NCI-H446 (cell line): Measurements from ENCODE around the gene SLC22A6.
"Not testable (repeated sequence)": the region's sequence is repeated elsewhere in the genome, so short reads cannot be mapped to it uniquely, and the experiment has no call there.

Source experiments
- DNase-seq, 2 experiments: peaks; one replicate each; lab custom pipeline; 2025; lab: John Stamatoyannopoulos, UW

SLC22A6 gene

DNA sequence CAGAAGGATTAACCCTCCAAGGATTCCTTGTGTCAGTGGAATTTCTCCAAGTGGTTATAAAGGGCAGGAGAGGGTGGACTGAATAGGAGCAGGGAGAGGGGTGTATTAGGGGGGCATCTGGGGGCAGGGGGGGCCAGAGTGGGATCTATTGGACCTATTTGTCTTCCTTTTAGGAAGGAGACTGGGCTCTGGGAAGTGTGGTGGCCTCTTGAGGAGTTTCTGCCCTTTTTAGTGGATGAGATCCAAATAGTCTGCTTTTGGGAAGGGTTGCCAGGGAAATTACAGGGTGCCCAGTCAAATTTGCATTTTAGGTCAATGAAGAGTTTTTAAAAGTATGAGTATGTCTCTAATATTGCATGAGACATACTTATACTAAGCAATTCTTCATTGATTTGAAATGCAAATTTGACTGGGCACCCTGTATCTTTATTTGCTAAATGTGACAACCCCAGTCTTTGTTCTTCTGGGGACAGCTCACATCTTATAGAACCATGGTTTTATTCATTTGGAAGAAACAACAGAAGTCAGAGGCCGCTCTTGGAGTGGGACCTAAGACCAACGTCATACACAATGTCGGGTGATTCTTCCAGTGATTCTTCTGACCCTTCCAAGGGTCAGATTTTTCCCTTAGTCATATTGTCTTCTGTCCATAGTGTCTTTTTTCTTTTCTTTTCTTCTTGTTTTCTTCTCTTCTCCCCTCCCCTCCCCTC is 429 bp upstream of the SLC22A6 start:
- no peak for DNase-seq

DNA sequence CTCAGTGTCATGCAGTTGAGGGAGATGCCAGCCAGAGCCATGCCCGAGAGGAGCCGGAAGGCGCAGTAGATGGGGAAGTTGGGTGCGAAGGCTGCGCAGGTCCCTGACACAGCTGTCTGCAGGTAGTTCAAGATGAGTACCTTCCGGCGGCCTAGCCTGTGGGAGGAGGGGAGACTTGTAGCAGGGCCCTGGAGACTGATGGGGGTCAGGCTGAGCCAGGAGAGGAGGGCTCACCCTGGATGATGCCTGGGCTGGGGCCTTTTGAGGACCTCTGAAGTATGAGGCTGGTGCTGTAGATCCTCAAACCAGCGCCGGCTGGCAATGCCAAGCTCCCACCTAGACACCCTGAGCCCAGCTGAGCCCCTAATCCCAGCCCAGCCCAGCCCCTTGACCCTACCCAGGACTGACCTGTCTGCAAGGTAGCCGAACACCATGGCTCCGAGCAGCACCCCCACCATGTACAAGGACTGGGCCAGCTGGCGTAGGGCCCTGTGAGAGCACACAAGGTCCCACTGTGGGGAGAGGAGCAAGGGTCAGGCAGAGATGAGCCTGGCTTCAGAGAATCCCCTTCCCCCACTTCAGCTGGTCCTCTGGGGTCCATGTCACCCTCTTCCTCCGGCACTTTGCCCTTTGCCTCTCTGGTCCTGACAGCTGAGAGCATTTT is 1.1 kb downstream of the SLC22A6 start:
- DNase-seq = no peak

- no peak for DNase-seq
Observed at GRCh38 chr11:62981743-62982142, 3.0 kb downstream of the SLC22A6 start.

DNA sequence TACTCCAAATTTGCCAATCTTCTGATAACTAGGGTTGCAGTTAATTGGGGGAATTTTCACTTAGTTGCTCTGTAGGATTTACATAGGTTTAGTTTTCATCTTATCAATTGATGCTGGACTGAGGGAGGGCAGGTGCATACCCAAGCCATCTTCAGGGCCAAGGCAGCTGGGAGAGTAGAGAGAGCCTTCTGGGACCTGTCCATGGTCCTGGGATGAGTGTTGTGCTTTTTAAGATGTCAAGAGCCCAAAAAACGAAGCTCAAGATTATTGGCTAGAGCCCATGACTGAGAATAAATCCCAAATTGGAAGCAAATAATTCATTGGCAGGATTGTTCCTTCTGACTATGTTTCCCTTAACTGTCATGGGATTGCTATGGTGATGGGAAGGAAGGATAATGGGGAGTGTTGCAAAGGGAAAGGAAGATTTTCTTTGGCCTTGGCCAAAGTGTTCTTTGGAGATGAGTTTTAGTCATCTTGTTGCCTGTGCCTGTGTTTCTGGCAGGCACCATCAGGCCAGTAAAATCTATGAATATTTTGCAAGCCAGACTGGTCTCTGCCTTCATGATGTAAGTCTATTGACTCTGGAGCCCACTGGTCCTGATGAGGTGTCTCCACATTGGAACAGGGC is 4.5 kb downstream of the SLC22A6 start:
- DNase-seq = no peak

DNA sequence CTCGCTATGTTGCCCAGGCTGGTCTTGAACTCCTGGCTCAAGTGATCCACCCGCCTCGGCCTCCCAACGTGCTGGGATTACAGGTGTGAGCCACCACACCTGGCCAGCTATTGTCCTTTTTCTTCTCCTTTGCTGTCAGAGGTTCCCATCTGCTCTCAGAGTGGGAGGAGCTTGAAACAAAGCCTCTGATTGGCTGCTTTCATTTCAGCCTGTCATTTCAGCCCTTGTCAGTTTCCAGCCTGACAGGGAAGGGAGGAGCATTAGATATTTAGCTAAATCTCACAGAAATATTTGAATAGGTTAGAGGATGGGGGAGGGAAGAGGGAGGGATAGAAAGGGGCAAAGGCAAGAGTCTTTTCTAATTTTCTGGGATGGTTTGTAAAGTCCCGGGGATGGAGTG is 8.7 kb downstream of the SLC22A6 start:
- DNase-seq = no peak

- DNase-seq = peak in 1 of 2 experiments; percentile 68
Observed at GRCh38 chr11:62974848-62975522, 9.8 kb downstream of the SLC22A6 start.

DNA sequence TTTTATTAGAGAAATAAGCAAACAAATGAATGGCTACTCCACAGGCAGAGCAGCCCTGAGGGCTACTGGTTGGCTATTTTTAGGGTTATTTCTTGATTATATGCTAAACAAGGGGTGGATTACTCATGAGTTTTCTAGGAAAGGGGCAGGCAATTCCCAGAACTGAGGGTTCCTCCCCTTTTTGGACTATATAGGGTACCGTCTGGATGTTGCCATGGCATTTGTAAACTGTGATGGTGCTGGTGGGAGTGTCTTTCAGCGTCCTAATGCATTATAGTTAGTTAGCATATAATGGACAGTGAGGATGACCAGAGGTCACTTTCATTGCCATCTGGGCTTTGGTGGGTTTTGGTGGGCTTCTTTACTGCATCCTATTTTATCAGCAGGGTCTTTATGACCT is 19.2 kb downstream of the SLC22A6 start:
- no peak for DNase-seq

DNA sequence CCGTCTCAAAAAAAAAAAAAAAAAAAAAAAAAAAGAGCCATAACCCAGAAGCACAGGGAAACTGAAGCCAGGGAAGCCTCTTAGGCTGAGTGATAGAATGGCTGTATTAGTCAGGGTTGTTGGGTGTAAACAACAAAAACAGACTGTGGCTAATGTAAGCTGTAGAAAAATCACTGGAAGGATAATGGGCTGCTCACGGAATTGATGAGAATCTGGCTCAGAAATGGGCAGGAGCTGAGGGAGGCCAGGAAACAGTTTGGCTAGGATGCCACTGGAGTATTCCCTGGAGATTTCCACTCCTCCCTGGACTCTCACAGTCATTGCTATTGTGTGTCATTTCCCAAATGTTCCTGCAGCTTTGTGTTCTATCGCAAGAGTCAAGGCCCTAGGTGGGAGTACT is 22.4 kb downstream of the SLC22A6 start:
- peak in 1 of 2 experiments; percentile 14 for DNase-seq

GRCh38 chr11:62961017-62961570 is 23.7 kb downstream of the SLC22A6 start:
- DNase-seq = no peak

DNA sequence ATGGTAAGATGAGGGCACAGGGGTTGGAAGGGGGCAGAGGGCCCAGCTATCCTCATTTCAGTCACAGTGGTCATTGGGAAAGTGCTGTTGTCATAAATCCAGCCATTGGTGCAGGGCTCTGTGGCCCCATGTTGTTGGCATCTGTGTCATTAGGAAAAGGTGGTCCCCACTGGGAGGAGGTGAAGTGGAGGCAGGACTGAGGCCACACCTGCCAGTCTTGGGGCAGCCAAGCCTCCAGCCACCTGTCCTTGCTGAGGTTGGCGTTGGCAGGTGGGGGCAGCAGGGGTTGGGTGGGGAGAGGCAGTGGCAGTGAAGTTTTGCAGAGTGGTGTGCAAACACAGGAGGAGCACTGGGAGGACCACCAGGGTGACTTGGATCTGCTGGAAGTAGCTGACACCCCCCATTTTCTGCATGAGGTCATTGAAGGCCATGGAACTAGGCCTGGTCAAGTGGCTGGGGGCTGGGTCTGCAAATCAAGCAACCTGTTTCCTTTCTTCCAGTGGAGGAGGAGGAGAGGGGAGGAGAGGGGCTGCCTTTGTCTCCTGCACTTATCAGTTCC is 25.3 kb downstream of the SLC22A6 start:
- no peak for DNase-seq

DNA sequence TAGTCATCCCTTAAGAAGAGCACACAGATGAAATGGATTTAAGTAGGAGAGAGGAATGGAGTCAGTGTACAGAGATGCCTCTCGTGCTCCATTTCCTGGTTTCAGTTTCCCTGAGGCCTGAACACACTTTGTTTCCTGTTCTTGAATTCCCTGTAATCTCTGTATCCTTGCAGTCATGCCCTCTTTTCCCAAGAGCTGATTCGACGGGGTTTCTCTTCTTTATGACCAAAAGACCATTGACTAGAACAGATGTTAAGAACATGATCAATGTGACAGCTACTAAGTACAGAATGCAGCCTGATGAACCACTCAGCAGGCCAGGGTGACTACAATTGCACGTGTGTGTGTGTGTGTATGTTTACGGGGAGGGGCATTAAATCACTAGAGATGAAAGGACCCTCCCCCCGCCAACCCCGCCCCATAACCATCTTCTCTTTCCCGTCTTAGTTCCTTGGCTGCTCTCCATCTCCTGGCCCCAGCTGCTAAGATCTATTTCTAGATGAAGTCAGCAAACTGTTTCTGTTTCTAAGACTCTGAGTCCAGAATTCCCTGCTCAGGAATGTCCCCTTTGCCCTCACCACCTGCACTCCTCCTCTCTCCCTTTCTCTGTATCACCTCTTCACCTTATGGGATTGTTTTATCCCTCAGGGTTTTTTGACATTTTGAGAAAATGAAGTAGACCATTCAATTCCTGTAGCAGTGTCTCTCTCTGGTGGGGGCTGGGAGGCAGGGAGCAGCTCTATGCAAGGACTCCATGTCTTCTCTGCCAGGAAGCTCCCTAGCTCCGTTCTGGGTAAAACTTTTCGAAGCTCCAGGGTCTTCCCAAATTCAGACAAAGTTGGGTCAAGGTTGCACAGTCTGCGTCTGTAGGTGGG is 26.0 kb downstream of the SLC22A6 start:
- DNase-seq = no peak

DNA sequence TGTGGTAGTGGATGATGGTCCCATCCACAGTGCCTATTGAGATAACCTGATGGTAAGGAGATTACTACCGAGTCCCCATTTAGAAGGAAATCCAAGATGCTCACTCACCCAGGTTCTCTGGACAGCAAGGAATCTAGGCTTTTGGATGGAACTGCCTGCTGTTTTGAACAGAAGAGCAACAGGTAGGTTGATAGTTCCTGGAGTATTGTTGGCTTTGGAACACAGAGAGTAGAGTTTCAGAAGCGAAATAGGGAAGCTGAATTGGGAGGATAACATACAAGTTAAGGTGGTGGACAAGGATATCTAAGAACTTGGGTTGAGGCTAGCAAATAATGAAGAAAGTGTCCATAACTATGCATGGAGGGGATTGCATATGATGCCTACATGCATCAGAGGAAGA is 27.6 kb downstream of the SLC22A6 start:
- no peak for DNase-seq

GRCh38 chr11:62954478-62954877 is 30.3 kb downstream of the SLC22A6 start:
- no peak for DNase-seq

- no peak for DNase-seq
Observed at GRCh38 chr11:62953811-62954210, 31.0 kb downstream of the SLC22A6 start.

DNA sequence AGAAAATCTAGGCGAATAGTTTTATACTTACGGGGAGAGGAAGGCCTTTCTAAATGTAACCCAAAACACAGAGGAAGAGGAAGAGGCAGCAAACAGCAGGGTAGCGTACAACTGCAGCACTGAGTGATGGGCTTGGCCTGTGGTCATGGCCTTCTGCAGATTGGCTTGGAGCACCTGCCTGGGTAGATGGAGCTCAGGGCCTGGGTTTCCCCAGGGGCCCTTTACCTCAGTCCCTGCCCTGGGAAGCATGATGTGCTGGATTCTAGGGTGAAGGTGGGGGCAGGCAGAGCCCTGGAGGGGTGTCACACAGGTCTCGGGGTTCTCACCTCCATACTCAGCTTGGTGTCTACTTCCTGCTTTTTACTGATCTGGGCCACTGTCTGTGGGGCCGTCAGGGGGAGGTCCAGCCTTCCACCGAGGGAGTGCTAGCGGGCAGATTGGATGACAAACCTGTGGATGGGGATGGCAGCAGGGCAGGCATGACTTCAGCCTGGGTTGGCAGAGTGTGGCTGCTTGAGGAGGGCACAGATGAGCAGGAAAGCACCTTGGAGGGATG is 35.9 kb downstream of the SLC22A6 start:
- DNase-seq = no peak

DNA sequence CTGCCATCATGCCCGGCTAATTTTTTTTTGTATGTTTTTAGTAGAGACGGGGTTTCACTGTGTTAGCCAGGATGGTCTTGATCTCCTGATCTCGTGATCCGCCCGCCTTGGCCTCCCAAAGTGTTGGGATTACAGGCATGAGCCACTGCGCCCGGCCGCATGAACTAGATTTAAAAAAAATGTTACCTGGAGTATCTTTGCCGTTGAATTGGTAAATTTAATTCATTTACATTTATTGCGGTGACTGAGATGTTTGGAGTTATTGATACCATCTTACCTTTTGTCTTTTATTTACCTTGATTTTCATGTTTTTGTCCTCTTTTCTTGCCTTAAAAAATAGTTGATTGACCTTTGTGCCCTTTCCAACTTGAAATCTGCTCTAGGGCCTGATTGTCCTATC is 39.2 kb downstream of the SLC22A6 start:
- DNase-seq = not testable (repeated sequence)

DNA sequence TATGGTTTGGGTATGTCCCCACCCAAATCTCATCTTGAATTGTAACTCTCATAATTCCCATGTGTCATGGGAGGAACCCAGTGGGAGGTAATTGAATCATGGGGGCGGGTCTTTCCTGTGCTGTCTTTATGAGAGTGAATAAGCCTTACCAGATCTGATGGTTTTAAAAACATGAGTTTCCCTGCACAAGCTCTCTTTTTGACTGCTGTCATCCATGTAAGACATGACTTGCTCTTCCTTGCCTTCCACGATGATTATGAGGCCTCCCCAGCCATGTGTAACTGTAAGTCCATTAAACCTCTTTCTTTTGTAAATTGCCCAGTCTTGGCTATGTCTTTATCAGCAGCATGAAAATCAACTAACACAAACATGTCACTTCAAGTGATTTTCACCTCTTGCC is 47.2 kb downstream of the SLC22A6 start:
- not testable (repeated sequence) for DNase-seq

DNA sequence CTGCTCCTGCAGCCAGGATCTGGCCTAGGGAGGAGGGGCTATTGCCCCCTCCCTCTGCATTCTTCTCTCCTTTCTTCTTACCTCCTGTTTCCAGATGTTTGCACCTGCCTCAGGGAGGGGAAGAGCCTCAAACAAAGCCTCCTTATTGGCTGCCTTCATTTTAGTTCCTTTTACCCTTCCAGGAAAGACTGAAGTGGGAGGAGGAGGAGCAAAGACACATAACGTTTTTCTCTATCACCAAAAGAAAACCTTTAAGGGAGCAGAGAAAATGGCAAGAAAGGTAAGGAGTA is 50.3 kb downstream of the SLC22A6 start:
- no peak for DNase-seq

DNA sequence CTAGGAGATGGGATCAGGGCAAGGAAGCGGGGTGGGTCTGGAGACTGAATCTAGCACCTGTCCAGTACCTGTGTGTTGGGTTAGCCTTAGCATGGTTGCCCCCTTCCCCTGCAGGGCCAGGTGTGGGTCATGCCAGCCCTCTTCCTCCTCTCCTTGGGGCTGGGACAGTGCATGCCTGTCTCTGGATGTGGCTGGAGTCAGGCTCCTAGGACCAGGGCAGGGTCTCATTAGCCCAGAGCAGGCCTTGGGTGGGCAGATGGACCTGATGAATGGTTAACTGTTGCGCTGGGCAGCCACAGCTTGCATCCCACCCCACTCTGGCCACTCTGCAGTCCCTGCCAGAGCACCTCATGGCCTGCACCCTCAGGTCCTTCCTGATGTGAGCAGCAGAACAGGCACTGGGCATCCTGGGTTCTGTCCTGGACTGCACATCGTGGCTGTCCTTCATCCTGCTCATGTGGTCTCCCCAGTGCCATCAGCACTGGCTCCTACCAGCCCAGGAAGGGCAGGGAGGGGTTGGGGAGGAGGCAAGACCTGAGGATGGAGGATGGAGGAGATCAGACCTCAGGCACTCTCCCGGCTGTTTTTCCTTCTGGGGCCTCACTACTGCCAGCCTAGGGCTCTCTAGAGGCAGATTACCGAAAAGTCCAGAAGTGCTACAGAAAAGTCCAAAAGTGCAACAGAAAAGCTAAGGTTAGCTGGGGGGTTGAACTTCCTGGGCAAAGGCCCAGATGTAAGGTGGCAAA is 50.8 kb downstream of the SLC22A6 start:
- DNase-seq = no peak

DNA sequence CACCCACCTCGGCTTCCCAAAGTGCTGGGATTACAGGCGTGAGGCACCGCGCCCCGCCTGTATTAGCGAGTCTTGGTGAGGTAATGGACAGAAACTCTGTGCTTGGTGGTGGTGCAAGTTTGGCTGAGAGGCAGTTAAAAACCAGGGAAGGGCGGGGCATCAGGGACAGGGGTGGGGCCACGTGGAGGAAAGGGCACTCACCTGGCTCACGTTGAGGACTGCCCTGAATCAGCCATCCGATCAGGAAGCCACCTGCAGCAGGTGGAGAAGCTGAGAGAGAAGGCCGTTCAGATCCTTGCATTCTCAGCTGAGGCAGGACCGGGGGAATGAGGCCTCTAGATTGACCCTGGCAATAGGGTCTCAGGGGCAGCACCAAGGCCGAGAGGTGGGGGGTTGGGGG is 51.5 kb downstream of the SLC22A6 start:
- DNase-seq = no peak
